HG02588 (cell line): ENCODE measurements around the gene CDH4.

Experiments
- ATAC-seq: cut with Tn5 transposase; IDR thresholded peaks from one replicate; pipeline ENCODE4 v1.9.1; 2021; ENCODE audit warnings: mild to moderate bottlenecking, moderate library complexity; ENCODE audit not compliant: unreplicated experiment

Gene CDH4

DNA sequence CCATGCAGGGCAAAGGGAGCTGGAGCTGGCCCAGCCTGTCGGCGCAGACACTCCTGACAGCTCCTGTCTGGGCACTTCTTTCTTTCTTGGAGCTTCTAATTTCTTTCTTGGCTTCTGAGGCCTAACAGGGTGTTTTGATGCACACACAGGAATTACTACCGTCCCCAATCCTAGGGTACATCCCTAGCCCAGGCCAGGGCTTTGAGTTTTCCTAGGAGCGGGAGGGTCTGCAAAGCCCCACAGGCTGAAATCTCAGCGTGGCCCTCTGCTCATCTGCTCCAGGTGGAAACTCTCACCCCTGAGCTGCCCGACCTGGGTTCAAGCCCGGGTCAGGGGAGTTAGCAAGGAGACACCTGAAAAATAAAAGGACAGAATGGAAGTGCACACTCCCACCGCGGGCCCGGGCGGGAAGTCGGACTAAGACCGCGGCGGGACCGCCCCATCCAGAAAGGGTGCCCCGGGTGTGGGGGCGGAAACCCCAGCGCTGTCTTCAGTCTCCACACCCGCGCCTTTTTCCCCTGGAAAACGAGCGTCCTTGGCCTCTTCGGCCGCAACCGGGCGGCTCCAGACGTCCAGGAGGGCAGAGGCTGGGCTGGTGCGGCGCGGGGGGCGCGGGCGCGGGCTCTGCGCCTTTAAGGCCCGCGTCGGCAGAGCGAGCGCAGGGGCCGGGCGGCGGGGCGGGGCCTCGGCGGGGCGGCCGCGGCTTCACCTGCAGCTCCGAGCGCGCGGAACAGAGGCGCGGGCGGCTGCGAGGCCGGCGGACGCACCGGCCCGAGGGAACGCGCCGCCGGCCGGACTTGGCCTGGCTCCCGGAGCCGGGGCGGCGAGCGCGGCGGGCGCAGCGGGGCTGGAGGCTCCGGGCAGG, at the start of gene CDH4:
TSS of gene CDH4 (plus strand) at position 733 of the 865 bp plus-strand sequence.
- no peak for ATAC-seq

DNA sequence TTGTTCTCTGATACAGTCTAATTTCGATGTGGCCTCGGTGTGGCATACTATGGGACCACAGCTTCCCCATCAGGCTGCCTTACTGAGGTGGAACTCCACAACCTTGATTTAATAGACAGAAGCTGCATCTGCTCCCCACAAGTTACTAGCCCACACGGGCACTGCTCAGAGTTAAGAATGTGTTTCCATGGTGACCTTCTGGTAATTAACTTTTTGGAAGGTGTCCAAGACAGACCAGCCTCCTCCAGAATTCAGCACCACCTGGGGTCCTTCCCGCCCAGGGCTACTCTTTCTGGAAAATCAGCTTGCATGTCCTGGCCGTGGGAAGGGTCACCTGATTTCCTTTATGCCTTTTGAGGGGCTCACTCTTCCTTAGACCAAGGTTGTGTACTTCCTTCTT, 48.7 kb upstream of the CDH4 start:
- ATAC-seq, result no peak

DNA sequence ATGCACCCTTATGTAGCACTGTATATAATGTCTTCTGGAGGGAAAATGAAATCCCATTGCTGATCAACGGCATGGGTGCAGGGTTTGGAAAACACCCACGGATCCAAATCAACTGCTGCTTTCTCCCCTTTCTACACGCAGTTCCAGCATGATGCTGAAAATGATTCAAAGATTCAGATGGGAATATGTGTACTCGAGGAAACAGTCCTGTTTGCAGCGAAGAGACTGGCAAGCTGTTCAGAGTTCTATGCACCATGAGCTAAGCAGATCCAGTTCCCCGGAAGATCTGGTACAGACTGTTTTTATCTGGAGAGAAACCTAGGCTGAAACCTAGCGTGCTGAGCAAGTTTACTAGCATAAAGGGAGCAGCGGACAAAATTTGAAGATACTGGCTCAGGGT, 47.9 kb upstream of the CDH4 start:
- ATAC-seq, result no peak

DNA sequence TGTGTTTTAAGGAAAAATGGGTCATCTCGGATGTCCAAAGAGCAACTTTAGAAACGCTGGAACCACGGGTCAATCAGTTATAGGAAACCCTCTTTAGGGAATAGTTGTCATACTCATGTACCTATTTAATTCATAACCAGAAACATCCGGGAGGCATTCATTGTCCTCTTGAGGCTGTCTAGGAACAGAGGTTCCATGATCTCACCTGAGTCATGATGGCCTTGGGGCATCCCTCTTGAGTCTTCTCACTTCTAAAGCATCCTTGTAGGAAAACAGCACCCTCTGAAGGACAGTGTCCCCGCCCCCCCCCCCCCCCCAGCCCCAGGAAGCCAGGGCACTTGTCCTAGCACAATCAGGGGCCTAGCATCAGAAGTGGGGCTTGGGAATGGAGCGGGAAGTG, 46.3 kb upstream of the CDH4 start:
- no peak for ATAC-seq

DNA sequence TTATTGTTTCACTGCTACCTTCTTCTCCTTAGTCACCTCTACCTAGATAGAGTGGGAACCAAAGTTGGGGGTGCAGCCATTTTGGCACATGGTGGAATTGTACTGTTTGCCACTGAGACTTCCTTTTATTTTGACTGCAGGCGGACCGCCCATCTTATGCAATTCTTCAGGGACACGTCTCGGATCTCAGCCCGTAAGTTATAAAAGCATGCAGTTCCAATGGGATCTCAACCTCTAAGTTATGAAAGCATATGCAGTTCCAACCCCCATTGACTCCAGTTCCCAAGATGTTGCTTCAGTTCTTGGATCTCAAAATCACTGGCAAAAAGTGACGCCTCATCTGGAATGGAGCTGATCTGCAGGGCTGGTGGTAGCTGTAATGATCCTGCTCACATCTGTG, 41.2 kb upstream of the CDH4 start:
- ATAC-seq, result no peak

DNA sequence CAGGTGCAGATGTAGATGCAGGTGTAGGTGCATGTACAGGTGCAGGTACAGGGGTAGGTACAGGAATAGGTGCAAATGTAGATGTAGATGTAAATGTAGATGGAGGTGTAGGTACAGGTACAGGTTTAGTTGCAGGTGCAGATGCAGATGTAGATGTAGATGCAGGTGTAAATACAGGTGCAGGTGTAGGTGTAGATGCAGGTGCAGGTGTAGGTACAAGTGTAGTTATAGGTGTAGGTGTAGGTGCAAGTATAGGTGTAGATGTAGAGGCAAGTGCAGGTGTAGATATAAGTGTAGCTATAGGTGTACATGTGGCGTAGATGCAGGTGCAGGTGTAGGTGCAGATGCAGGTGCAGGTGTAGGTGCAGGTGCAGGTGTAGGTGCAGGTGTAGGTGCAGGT, 34.2 kb upstream of the CDH4 start:
- ATAC-seq, result no peak

DNA sequence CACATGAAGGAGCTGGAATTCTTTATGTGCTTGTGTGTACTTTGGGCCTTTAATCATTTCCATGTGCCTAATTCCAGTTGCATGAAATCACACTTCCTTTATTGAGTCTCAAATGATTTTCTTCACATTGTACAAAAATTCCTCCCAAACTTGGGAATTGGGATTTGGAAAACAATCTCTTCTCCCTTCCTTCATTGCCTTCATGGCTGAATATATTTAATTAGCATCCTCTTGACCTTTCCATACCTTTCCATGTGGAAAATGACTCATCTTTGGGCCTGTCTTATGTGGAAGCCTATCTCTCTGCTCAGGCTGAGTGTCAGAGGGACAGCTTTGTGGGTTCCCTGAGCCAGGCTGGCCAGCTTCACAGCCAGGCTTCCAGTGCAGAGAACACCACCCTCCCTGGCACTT, 33.0 kb upstream of the CDH4 start:
- no peak for ATAC-seq

DNA sequence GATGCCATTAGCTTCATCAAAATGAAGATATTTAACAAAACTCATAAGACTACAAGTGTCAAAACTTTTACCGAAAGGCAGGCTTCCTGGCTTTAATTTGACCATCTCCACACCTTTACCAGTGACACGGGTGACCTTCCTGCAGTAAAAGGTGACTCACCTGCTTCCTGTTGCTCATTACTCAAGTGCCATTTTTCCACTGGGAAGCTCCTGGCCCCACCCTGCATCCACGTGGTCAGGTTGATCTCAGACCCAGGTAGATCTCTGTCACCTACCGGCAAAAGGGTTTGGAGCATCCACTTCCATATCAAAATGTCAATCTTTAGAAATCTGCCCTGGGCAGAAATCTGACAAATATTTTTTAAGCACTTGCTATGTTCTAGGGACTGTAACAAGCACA, 31.9 kb upstream of the CDH4 start:
- no peak for ATAC-seq

DNA sequence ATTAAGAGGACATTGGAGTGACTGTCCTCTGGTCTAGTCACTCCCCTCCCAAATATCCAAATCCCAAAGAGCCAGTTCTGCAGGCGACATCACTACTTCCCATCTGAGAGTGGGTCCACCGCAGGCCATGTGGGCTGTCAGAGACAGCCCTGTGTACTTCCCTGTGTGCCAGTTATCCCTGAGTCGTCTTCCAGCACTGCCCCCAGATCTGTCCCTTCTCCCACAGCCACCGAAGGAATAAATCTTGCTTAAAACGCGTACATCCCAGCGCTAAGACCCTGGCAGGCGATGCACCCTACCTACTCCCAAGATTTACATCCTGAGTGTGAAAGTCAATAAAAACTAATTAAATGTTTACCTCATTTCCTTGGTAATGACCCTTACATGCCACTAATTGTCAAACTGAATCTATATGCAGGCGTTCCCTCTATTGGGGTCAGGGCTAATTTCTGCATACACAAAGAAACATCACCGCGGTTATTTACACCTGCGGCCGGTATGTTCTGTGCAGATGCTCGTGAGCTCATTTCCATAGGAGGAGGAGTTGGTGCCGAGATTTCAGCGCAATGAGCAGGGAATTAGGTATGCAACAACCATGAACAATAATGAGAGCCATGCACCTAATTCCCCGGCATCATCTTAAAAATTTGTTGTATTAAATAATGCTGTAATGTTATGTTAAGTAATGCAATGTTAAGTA, 31.3 kb upstream of the CDH4 start:
- no peak for ATAC-seq

DNA sequence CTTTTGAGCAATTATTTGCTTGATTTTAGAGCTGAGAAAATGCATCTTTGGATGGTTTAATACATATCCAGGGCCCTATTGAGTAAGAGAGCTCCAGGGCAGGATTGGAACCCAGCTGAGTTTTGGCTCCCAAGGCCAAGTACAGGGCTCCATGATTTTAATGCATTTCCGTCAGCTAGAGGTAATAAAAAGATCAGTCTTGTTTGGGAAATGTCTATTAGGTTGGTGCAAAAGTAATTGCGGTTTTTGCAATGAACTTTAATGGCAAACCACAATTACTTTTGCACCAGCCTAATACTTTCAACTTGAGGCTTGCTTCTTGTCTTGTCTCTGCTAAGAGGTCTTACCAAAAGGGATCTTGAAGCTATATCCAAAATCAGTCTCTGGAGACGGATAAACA, 29.4 kb upstream of the CDH4 start:
- no peak for ATAC-seq

DNA sequence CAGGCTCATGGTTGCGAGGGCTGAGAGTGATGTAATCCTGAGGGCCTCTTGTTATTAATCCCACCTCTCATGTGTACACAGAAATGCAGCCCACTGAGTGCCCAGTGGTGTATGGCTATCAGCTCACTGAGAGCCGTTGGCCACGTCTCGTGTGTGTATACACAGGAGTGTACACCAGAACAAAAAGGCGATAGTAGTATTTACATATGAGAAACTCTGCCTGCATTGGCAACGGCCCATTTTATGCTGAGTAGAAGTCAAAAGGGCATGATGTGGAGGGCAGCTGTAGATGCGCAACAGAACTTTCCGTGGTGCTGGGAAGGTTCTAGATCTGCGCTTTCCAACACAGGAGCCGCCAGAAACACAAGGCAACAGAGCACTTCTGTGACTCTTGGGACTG, 28.9 kb upstream of the CDH4 start:
- ATAC-seq, result no peak

DNA sequence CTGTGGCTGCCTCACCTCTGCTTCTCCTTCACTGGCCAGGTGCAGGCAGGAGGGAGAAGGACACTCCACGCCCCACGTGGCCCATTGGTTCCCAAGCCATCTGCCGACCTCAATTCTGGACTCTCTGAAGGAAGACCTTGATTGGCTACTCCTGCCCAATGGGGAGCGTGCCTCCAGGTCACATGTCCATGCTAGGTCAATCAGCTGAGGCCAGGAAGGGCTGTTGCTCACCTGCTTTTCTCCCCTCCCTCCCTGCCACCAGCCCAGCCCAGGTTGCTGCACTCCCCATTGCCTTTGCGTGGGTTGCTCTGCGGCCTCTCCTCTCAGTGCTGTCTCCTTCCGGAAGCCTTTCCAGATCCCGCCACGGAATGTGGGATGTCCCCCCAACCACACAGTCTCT, 21.9 kb upstream of the CDH4 start:
- ATAC-seq, result no peak

DNA sequence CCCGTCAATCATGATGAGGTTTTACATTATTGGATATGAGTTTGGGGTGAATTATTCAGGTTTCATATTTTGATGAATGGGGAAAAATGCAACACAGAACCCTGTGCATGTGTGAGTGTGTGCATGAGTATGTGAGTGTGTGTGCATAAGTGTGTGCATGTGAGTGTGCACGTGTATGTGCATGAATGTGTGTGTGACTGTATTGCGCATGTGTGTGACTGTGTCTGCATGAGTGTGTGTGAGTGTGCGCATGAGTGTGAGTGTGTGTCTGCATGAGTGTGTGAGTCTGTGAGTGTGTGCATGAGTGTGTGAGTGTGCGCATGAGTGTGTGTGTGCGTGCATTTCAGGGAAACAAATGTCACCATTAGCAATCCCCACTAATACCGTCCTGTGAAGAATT, 18.5 kb upstream of the CDH4 start:
- no peak for ATAC-seq

DNA sequence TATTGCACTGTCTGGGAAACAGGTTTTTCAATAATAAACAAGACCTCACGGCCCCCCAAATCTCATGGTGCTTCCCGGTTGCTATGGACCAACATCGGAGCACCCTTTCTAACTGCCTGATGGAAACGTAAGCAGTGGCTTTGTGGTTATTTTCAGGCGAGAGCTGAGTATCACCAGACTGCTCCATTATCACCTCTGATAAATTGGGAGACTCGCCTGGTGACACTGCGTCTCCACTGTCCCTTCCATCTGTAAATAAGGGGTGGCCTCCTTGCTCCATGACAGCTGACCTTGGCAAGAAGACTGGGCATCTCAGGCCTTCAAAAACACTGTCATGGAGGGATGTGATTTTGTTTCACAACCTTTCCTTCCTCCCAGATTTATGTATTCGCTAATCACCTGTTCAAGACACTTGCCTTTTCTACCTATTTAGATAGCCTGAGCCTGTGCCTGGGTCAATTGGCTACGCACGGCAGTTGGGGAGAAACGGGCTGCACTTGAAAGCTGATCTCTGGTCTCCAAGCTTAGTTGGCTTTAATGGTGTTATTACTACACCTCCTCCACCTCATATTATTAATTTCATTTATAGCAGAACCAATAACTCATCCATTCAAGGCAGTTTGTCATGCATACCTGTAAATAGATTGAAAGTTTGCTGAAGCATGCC, 17.7 kb upstream of the CDH4 start:
- ATAC-seq, result no peak

DNA sequence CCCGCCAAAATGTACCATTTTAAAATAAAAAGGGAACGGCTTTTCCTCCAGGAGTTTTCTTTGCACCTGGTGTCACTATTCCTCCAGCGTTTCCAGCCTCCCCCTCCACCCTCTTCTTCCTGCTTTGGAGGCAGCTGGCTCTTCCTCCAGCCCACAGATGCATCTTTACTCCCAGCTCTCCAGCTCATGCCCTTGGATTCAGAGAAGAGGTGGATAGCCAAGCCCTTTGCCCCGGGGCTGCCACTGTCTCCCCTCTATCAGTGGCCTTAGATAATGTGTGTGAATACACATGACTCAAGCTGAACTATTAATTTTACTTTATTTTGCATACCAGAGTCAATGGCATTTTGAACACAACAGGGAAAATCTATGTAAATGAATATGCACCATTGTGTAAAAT, 15.3 kb upstream of the CDH4 start:
- no peak for ATAC-seq

DNA sequence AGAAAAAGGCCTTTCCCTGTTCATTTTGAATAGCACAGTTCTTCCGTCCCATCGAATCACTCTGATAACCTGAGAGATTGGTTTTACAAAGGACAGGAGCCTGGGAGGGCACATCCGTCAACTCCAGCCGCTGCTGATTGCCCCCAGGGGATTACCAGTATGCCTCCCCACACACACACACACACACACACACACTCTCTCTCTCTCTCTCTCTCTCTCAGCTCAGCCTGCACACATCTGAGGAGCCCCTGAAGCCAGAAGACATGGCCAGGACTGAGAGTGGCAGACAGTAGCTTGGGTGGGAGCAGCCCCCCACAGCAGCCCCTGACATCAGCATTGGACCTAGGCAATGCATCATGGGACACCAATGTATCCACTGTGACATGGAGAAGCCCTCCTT, 13.2 kb upstream of the CDH4 start:
- ATAC-seq, result no peak

DNA sequence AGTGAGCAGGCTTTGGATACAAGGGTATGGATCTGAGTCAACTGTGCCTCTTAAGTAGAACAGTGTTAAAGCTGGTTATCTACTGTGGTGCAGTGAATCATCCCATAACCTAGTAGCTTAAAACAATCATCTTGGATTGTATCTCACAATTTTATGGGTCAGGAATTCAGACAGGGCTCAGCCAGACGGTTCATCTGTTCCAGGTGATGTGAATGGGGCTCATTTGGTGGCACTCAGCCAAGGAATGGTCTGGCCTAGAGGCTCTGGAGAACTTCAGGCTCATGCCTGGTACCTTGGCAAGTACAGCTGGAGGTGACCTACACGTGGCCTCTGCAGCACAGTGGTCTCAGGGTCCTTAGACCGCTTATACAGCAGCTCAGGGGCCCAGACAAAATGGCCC, 11.2 kb upstream of the CDH4 start:
- ATAC-seq, result no peak

DNA sequence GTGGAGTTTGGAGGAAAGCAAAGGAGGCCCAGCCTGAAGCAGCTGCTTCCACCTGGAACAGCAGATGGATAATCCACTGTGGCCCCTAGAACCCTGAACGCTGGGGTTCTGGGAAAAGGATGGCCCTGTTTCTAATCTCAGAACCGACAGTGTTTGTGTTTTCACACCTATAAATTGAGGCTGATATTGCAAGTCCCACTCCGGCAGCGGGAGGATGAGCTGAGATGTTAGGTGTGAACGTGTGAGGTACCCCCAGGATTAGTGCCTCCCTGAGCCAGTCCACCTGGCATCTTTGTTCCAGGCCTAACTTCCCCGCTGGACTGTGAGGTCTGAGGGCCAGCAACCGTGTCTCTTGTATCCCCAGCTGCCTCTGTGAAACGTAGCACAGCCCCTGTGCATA, 7.8 kb upstream of the CDH4 start:
- no peak for ATAC-seq

DNA sequence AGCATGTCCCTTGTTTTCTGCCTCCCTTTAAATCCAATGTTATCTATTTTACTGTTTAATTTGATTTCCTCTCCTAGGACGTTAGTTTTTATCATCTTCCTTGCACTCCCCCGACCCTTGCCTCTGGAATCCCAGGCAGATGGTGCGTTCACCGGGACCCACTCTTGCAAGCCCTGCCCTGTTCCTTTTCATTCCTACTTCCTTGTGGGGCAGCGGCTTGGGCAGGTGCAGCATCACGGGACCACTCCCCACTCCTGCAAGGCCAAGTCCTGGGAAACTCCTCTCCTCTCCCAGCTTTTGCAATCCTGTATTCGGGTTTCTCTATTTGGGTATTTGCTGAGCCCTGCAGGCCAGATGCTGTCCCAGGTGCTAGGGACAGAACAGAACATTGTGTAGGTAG, 5.8 kb upstream of the CDH4 start:
- ATAC-seq, result no peak

DNA sequence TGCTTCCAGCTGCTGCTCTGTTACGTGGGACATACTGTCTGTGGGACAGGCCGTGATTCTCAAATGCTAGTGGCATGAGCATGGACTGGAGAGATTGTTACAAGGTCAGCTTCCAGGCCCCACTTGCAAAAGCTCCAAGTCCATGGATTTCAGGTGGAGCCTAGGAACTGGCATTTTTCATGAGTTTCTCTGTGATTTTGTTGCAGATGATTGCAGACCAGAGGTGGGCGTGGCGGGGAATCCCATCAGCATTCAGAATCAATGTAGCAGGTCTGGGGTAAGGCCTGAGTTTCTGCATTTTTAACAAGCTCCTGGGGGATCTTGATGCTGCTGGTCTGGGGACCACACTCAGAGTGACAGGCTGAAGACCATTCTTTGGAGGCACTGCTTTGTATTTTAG, 2.4 kb upstream of the CDH4 start:
- ATAC-seq, result no peak

DNA sequence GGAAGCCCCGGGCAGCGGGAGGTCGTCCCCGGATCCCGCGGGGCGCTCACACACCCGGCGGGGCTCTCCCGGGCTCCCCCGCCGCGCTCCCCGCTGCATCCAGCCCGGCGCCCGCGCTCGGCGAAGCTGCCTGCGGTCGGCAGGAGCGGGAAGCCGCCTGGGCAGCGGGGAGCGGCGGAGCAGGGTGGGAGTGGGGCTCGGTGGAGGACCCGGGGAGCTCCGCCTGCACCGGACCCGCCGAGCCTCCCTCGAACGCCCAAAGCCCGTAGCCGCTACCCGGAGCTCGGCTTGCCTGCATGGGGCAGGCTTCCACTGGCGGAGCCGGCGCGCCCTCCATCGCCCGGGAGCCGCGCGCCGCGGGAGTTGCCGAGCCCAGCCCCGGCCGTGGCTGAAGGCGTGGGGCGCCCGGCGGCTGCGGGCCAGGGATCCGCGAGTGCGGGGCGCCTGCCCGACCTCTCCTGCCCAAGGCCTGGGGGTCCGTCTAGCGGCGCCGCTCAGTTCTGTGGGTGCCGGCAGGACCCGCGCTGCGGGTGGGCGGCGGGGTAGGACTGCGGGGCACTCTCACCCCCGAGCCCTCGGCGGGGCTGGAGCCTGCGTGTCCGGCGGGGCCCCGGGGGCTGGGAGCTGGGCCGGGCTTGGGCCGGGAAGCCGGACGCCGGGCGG, 671 bp downstream of the CDH4 start:
- no peak for ATAC-seq

DNA sequence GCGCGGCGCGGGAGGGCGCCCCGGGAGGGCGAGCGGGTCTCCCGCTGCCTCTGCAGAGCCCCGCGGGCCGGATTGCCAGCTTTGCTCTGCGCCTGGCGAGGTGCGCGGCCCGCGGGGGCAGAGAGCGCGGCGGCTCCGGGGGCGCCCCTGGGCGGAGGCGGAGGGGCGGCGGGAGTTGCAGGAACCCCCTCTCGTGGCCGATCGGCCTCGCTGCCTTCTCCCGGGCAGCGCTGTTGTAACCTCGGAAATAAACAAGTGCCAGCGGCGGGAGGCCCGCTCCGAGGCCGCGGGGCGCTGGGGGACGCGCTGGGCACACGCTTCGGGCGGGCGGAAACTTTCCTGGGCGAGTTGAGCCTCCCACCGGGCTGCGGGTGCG, 1.2 kb downstream of the CDH4 start:
- no peak for ATAC-seq
